Measurements from ENCODE around the gene NAA38.

The NAA38 gene

DNA sequence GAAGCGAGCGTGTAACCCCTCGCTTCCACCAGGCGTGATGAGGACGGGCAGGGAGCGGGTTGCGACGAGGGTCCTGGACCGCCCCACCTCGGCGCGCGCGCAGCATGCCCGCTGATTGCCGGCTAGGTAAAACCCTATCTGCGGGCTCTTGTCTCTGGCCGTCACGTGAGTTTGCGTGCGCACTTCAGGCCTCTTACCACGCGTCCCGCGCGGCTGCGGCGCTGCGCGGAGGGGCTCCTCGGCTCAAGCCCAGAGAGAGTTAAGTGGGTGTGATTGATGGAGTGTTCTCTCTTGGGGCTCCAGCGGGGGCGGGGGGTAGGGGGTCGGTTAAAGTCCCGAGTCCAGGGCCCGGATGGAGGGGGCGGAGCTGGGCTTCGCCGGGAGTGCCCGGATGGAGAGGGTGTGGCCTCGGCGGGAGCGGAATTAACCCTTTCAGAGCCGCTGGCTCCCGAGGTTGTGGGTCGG, 15.4 kb downstream of the NAA38 start (continued):
- TF ChIP-seq ZNF214 (tag by site-specific recombination; IDR thresholded peaks at IDR 0.05; ENCODE audit: borderline replicate concordance) (no peak), SETDB1 (IDR thresholded peaks at IDR 0.05; ENCODE audit: insufficient read length, low read length) (no peak), SP3 (tag by site-specific recombination; IDR thresholded peaks at IDR 0.05) (peak; percentile 65), SCRT2 (tag by site-specific recombination; IDR thresholded peaks at IDR 0.05) (no peak), ZNF133 (tag by site-specific recombination; IDR thresholded peaks at IDR 0.05) (no peak), IKZF3 (tag by site-specific recombination; IDR thresholded peaks at IDR 0.05) (no peak; the same call in 1 of the 2 replicates), ELK4 (IDR thresholded peaks at IDR 0.05; ENCODE audit: borderline replicate concordance, low read depth, low read length) (no peak), ZNF18 (tag by site-specific recombination; IDR thresholded peaks at IDR 0.05) (0 out of 2 replicates have a peak, but pooled peaks have one; percentile 37), YY1 (tag by site-specific recombination; IDR thresholded peaks at IDR 0.05) (no peak), ZNF768 (tag by site-specific recombination; IDR thresholded peaks at IDR 0.05) (no peak), ZNF175 (tag by site-specific recombination; IDR thresholded peaks at IDR 0.05) (no peak), AEBP2 (tag by site-specific recombination; IDR thresholded peaks at IDR 0.05; ENCODE audit: borderline replicate concordance) (no peak), FEZF1 (tag by site-specific recombination; IDR thresholded peaks at IDR 0.05) (no peak; the same call in 1 of the 2 replicates), ZNF394 (tag by site-specific recombination; IDR thresholded peaks at IDR 0.05; ENCODE audit: borderline replicate concordance) (no peak), ZNF37A (tag by site-specific recombination; IDR thresholded peaks at IDR 0.05) (no peak), ZBTB20 (tag by site-specific recombination; IDR thresholded peaks at IDR 0.05) (peak; percentile 96), ZNF2 (tag by site-specific recombination; IDR thresholded peaks at IDR 0.05) (no peak), ZNF157 (tag by site-specific recombination; IDR thresholded peaks at IDR 0.05) (no peak), ZNF155 (tag by site-specific recombination; IDR thresholded peaks at IDR 0.05) (no peak), ZNF10 (tag by site-specific recombination; IDR thresholded peaks at IDR 0.05) (no peak), ZNF707 (tag by site-specific recombination; IDR thresholded peaks at IDR 0.05) (no peak), KLF9 (tag by site-specific recombination; IDR thresholded peaks at IDR 0.05; ENCODE audit: low read depth) (peak; percentile 78), KLF10 (tag by site-specific recombination; IDR thresholded peaks at IDR 0.05) (peak; percentile 85), HIC1 (tag by site-specific recombination; IDR thresholded peaks at IDR 0.05) (no peak), ZNF548 (tag by site-specific recombination; IDR thresholded peaks at IDR 0.05) (no peak), ZNF211 (tag by site-specific recombination; IDR thresholded peaks at IDR 0.05; ENCODE audit: low read depth) (no peak), ZNF48 (tag by site-specific recombination; IDR thresholded peaks at IDR 0.05) (no peak), REST (tag by site-specific recombination; IDR thresholded peaks at IDR 0.05) (no peak), ZNF112 (tag by site-specific recombination; IDR thresholded peaks at IDR 0.05) (no peak), ZSCAN30 (tag by site-specific recombination; IDR thresholded peaks at IDR 0.05) (no peak)
- TF ChIP-seq, protein P1, sequence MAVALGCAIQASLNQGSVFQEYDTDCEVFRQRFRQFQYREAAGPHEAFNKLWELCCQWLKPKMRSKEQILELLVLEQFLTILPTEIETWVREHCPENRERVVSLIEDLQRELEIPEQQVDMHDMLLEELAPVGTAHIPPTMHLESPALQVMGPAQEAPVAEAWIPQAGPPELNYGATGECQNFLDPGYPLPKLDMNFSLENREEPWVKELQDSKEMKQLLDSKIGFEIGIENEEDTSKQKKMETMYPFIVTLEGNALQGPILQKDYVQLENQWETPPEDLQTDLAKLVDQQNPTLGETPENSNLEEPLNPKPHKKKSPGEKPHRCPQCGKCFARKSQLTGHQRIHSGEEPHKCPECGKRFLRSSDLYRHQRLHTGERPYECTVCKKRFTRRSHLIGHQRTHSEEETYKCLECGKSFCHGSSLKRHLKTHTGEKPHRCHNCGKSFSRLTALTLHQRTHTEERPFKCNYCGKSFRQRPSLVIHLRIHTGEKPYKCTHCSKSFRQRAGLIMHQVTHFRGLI (tag by site-specific recombination; IDR thresholded peaks at IDR 0.05), result no peak

Data from HEK293 (cell line).